Effector CD4-positive, alpha-beta T cell (primary cell): ENCODE results near the gene PRRX2.
"Not testable (repeated sequence)": the region's sequence is repeated elsewhere in the genome, so short reads cannot be mapped to it uniquely, and the experiment has no call there.

Source experiments
- DNase-seq: peaks from one replicate; pipeline ENCODE4 v3.0.0-alpha.2; 2020

The PRRX2 gene

GRCh38 chr9:129761901-129762369 lies 96.5 kb downstream of the PRRX2 start:
- no peak for DNase-seq

DNA sequence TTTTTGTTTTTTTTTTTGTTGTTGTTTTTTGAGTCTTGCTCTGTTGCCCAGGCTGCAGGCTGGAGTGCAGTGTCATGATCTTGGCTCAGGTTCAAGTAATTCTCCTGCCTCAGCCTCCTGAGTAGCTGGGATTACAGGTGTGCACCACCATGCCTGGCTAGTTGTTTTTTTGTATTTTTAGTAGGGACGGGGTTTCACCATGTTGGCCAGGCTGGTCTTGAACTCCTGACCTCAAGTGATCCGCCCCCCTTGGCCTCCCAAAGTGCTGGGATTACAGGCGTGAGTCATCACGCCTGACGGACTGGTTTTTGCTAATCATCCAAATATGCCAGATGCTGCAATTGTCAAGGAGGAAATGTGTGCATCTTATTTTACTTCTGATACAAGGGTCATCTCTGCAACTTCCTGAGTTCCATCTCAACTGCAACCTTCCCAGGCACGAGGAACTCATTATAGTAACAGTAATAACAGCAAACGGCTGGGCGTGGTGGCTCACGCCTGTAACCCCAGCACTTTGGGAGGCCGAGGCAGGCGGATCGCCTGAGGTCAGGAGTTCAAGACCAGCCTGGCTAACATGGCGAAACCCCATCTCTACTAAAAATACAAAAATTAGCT lies 97.0 kb downstream of the PRRX2 start:
- not testable (repeated sequence) for DNase-seq

- no peak for DNase-seq
Observed at GRCh38 chr9:129762985-129763926, 97.8 kb downstream of the PRRX2 start.

DNA sequence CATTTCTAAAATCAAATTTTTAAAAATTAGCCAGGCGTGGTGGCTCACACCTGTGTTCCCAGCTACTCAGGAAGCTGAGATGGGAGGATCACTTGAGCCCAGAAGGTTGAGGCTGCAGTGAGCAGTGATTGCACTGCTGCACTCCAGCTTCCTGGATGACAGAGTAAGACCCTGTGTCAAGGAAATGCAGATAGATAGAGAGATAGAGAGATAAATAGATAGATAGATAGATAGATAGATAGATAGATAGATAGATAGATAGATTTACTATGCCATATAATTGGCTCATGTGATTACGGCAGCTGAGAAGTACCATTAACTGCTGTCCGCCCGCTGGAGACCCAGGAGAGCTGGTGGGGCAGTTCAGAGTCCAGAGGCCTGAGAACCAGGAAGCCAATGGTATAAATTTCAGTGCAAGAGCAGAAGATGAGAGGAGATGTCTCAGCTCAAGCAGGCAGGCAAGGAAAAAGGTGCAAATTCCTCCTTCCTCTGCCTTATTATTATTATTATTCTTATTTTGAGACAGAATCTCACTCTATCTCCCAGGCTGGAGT lies 100.4 kb downstream of the PRRX2 start:
- no peak for DNase-seq

DNA sequence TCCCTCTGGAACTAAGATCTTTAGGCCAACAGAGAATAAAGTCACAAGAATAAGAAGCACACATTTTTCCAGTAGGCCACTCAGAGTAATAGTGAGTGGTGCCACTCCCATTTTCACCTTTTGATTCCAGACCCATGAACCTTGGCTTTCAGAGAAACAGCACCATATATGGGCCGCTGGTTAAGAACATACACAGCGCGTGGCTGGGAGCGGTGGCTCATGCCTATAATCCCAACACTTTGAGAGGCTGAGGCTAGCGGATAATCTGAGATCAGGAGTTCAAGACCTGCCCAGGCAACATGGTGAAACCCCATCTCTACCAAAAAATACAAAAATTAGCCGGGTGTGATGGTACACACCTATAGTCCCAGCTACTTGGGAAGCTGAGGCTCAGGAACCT lies 103.0 kb downstream of the PRRX2 start:
- DNase-seq: no peak

DNA sequence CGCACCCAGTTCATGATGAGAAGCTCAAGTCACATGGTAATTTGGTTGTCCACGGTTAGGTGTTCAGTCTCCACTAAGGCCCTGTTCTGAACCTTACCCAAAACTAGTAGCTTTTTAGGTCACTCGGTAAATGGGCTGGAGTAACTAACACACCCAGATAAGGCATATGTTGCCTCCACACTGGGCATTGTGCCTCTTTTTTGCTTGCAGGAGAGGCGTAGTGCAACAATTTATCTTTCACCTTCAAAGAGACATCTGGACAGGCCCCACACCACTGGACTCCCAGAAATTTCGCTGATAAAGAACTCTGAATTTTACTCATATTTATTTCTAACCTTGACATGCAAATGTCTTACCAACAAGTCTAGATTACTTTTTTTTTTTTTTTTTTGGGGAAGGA lies 104.2 kb downstream of the PRRX2 start:
- DNase-seq: no peak

DNA sequence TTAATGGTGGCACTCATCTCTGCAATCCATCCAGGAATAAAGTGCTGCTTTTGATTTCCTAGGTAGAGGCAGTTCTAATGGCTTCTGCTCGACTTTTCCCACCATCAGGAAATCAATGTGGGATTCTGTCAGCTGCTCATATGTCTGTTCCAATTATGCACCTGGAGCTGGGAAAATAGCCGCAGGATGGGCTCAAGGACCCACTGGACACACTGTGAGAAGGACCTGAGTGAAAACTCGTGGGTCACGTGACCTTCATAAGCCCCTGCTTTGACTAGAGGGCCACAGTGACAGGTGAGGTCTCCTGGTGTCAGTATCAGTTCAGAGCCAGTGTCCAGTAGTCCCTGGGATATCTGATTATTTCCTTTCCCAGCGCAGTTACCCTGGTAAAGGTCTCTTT lies 105.3 kb downstream of the PRRX2 start:
- DNase-seq: no peak
